CD4-positive, alpha-beta T cell (primary cell): ENCODE results near the gene AGMO. TPM values are rescaled to one million over a fixed set of nuclear protein-coding genes. Genes with fewer than 3 reads are reported as not detected.

Experiments used
- ATAC-seq: fragments of 200-7000 bp; cut with Tn5 transposase; one replicate; pipeline ENCODE4 v1.10.0; 2022; ENCODE audit warnings: mild to moderate bottlenecking; ENCODE audit not compliant: poor library complexity
- CTCF ChIA-PET: fragments of 350-600 bp; sonication (Branson Sonifier 250); formaldehyde crosslinking; loops from one replicate; lab custom pipeline; 2021; ENCODE audit warnings: antibody characterized with exemption, inconsistent platforms; lab: Charles Lee
- POLR2A ChIA-PET: fragments of 350-600 bp; sonication (Branson Sonifier 250); formaldehyde crosslinking; loops from one replicate; lab custom pipeline; 2021; ENCODE audit warnings: antibody characterized with exemption, inconsistent platforms; lab: Charles Lee
- DNase-seq, 14 experiments: peaks; one replicate each; pipeline ENCODE4 v3.0.0-alpha.2; 2013 to 2020; ENCODE audit warnings: mixed read lengths in 2 of 14
- H3K27ac ChIP-seq, 2 donors: one replicate each; pipeline versions ENCODE4 v1.5.1 to v1.7.0; 2013; ENCODE audit warnings: low read length in 2 of 2, low read depth in 1 of 2, mild to moderate bottlenecking in 1 of 2
- H3K27me3 ChIP-seq, 2 experiments: 1 replicate in 1 of 2; 2 replicates in 1 of 2; pipeline versions ENCODE4 v1.6.1 to v1.7.0; 2013; ENCODE audit warnings: low read length in 2 of 2, control low read depth in 1 of 2, mild to moderate bottlenecking in 1 of 2, moderate library complexity in 1 of 2; ENCODE audit not compliant: insufficient read depth in 2 of 2, control insufficient read depth in 1 of 2
- H3K36me3 ChIP-seq: one replicate; pipeline ENCODE4 v1.6.1; 2013; ENCODE audit warnings: low read length, control low read depth; ENCODE audit not compliant: insufficient read depth
- H3K4me1 ChIP-seq: one replicate; pipeline ENCODE4 v1.6.1; 2013; ENCODE audit warnings: low read length, control low read depth; ENCODE audit not compliant: insufficient read depth
- H3K4me3 ChIP-seq: one replicate; pipeline ENCODE4 v1.5.1; 2013; ENCODE audit warnings: mild to moderate bottlenecking, low read length, moderate library complexity
- H3K9me3 ChIP-seq, 2 experiments: 1 replicate in 1 of 2; 2 replicates in 1 of 2; pipeline versions ENCODE4 v1.6.1 to v1.7.0; 2013; ENCODE audit warnings: low read length in 2 of 2, mild to moderate bottlenecking in 2 of 2, control low read depth in 1 of 2, moderate library complexity in 1 of 2; ENCODE audit not compliant: control insufficient read depth in 1 of 2, insufficient read depth in 1 of 2
- H3K27ac Mint-ChIP-seq: one replicate; pipeline ENCODE4 v1.8.0; 2020; ENCODE audit warnings: mixed read lengths
- H3K27me3 Mint-ChIP-seq: one replicate; pipeline ENCODE4 v1.8.0; 2021; ENCODE audit warnings: mixed read lengths
- H3K36me3 Mint-ChIP-seq: one replicate; pipeline ENCODE4 v1.8.0; 2021; ENCODE audit warnings: low read depth, mixed read lengths
- H3K4me1 Mint-ChIP-seq: one replicate; pipeline ENCODE4 v1.8.0; 2021; ENCODE audit warnings: low read depth, mixed read lengths
- H3K4me3 Mint-ChIP-seq: one replicate; pipeline ENCODE4 v1.8.0; 2020; ENCODE audit warnings: mild to moderate bottlenecking, mixed read lengths
- H3K9me3 Mint-ChIP-seq: one replicate; pipeline ENCODE4 v1.8.0; 2020; ENCODE audit warnings: mixed read lengths
- CTCF ChIP-seq: fragments of 200-600 bp; IDR thresholded peaks from one replicate; pipeline ENCODE4 v1.8.0; 2022; ENCODE audit warnings: antibody characterized with exemption, mild to moderate bottlenecking
- intact Hi-C, 2 experiments: fragments of 100-400 bp; cut with DNase I in 1 of 2; cut with micrococcal nuclease in 1 of 2; formaldehyde crosslinking; loops; one replicate each; pipeline versions ENCODE4 v1.15.1 to v1.9.0; 2023 to 2025; cut with DNase I, micrococcal nuclease
- total RNA-seq, 174 experiments: library from RNA in 2 of 174; stranded (reverse) in 2 of 174; gene quantifications; one replicate each; pipeline ENCODE4 v1.2.3 and lab custom pipeline; 2021 to 2026

Gene AGMO
- total RNA-seq, 2 experiments from 2014 or later, result not detected

GRCh38 chr7:15507708-15508107, 54.1 kb downstream of the AGMO start:
- Mint-ChIP-seq H3K27ac (no peak overlapping the region), H3K27me3 (no peaks in the 10 kb centered on the region), H3K4me3 (no peak overlapping the region), H3K4me1 (no peaks in the 10 kb centered on the region), H3K36me3 (no peaks in the 10 kb centered on the region), H3K9me3 (peaks cover 7% of the 10 kb centered on the region)
- ChIA-PET POLR2A (no interaction called here), CTCF (no interaction called here)
- no peaks in the 10 kb centered on the region for H3K36me3 ChIP-seq
- ATAC-seq (no peak), DNase-seq (no peak)
- no peaks in the 10 kb centered on the region for H3K9me3 ChIP-seq
- H3K4me1 ChIP-seq, result no peaks in the 10 kb centered on the region
- TF ChIP-seq CTCF, result no peak
- H3K27ac ChIP-seq, result no peak overlapping the region
- intact Hi-C loops, result no loop called here
- no peak overlapping the region for H3K4me3 ChIP-seq
- no peaks in the 10 kb centered on the region for H3K27me3 ChIP-seq

GRCh38 chr7:15507171-15507570, 54.6 kb downstream of the AGMO start:
- CTCF ChIA-PET, result no interaction called here

DNA sequence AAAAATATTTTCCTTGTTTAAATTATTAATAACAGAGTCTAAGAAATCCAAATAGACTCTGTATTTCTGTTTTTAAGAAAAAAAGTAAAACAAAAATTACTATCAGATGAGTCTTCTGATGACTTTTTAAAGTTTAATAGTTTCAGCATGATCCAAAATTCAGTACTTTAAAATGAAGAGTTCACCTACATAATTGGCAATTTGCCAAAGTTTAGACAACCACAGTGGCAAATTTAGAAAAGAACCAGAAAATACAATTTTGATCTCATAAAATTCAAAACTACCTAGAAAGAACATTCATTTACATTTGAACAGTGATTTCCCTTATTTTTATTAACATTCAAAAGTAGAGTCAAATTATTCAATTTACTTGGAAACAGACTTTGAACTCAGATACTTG, 56.1 kb downstream of the AGMO start:
- H3K27me3 Mint-ChIP-seq, result no peaks in the 10 kb centered on the region
- no peak overlapping the region for H3K4me3 Mint-ChIP-seq
- H3K36me3 Mint-ChIP-seq, result no peaks in the 10 kb centered on the region
- ChIA-PET CTCF (no interaction called here), POLR2A (no interaction called here)
- DNase-seq (no peak), ATAC-seq (no peak)
- Histone ChIP-seq H3K4me1 (no peaks in the 10 kb centered on the region), H3K9me3 (no peaks in the 10 kb centered on the region), H3K27me3 (no peaks in the 10 kb centered on the region), H3K36me3 (no peaks in the 10 kb centered on the region), H3K27ac (no peak overlapping the region), H3K4me3 (no peak overlapping the region)
- H3K4me1 Mint-ChIP-seq, result no peaks in the 10 kb centered on the region
- H3K9me3 Mint-ChIP-seq, result peaks cover 6% of the 10 kb centered on the region
- no peak overlapping the region for H3K27ac Mint-ChIP-seq
- intact Hi-C loops, result no loop called here
- TF ChIP-seq CTCF, result no peak

More at GRCh38 chr7:15507171-15507570, 54.6 kb downstream of the AGMO start:
- H3K9me3 Mint-ChIP-seq, result peaks cover 7% of the 10 kb centered on the region
- H3K4me3 ChIP-seq, result no peak overlapping the region
- no peaks in the 10 kb centered on the region for H3K36me3 Mint-ChIP-seq
- no peak overlapping the region for H3K27ac ChIP-seq
- DNase-seq (no peak), ATAC-seq (no peak)
- no peaks in the 10 kb centered on the region for H3K36me3 ChIP-seq
- no peaks in the 10 kb centered on the region for H3K9me3 ChIP-seq
- POLR2A ChIA-PET, result no interaction called here
- H3K27me3 Mint-ChIP-seq, result no peaks in the 10 kb centered on the region
- no peak overlapping the region for H3K4me3 Mint-ChIP-seq
- H3K4me1 ChIP-seq, result no peaks in the 10 kb centered on the region
- H3K27me3 ChIP-seq, result no peaks in the 10 kb centered on the region
- no peak overlapping the region for H3K27ac Mint-ChIP-seq
- TF ChIP-seq CTCF, result no peak
- H3K4me1 Mint-ChIP-seq, result no peaks in the 10 kb centered on the region
- intact Hi-C loops, result no loop called here
